HG03103 (cell line): ENCODE measurements around the gene TRABD2B.

Source experiments
- ATAC-seq: cut with Tn5 transposase; IDR thresholded peaks from one replicate; pipeline ENCODE4 v1.9.1; 2021; ENCODE audit warnings: low read depth; ENCODE audit not compliant: unreplicated experiment

The TRABD2B gene

DNA sequence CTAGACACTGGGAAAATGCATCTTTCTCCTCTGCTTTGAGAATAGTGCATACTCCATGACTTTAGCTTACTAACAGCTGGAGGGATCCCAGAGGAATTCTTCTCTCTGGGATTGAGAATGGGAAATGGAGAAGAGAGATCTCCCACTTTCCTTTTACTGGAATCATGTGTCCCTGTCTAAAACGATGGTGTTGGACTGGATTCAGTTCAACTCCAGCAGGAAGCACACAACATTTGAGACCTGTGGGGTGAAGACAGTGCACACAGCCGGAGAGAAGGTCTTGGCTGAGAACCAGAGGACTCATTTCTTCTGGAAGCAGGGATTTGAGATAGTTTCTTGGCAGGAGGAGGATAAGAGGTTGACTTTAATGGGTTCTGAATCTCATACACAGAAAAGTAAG lies 58.7 kb downstream of the TRABD2B start:
- ATAC-seq = no peak

DNA sequence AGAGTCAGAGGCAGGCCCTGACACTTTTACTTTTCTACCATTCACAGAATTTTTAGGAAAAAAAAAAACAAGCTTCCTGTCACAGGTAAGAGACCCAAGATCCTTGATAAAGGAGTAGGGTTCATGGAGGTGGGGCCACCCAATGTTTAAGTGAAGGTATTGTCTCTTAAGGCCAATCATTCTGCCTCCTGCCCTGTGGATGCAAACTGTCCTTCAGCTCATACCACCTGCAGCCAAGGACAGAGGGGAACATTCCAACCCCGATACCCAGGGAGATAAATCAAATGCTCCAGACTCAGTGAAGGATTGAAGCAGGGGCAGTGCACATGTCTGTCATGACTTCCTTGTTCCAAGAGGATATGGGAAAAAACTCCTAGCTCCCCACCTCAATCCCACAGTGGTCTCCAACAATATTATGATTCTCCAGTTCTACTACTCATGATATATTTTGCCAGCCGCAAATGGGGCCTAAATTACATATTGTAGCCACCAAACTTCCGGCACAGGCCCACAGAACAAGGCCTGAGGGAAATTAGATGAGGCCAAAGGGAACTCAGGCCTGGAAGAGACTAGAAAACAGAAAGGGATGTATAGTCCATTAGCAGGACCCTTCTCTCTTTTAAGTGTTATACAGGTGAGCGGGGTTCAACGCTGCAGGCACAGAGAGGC lies 59.5 kb downstream of the TRABD2B start:
- ATAC-seq = no peak

DNA sequence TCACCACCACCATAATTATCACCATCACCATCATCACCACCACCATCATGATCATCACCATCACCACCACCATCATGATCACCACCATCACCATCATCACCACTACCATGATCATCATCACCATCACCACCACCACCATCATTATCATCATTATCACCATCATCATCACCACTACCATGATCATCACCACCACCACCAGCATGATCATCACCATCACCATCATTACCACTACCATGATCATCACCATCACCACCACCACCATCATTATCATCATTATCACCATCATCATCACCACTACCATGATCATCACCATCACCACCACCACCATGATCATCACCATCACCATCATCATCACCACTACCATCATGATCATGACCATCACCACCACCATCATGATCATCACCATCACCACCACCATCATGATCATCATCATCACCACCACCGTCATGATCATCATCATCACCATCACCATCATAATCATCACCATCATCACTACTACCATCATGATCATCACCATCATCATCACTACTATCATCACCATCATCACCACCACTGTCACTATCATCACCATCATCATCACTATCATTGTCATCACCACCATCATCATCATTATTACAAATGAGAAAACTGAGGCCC lies 60.2 kb downstream of the TRABD2B start:
- no peak for ATAC-seq

DNA sequence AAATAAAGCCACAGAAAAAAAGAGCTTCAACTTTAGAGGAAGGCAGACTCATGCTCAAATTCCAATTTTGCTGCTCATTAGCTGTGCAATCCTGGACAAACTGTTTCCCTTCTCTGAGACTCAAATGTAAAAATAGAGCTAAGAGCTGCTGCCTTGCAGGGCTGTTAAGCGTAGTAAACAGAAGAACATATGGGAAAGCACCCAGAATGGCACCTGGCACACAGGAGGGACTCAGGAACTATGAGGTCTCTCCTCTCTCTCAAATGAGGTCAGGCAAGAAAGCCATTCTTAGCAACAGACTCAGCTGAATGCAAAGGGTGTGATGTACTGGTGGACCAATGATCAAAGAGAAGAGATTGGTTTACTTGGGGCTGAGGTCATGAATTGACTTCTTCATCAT lies 61.3 kb downstream of the TRABD2B start:
- no peak for ATAC-seq

DNA sequence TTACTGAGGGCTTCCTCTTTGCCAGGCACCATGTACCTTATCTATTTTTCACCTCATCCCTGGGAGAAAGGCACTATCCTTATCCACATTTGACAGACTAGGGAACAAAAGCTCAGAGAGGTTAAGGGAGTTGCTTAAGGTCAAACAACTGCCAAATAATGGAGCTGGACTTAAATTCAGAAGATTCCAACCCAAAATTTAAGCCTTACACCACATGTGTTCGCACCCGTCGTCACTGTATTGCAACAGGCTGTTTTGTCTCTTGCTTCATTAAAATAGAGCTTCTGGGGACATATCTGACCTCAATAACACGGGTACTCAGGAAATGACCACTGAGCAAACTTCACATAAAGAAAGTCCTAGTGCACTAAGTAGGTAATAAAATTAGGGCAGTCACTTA lies 62.0 kb downstream of the TRABD2B start:
- no peak for ATAC-seq

DNA sequence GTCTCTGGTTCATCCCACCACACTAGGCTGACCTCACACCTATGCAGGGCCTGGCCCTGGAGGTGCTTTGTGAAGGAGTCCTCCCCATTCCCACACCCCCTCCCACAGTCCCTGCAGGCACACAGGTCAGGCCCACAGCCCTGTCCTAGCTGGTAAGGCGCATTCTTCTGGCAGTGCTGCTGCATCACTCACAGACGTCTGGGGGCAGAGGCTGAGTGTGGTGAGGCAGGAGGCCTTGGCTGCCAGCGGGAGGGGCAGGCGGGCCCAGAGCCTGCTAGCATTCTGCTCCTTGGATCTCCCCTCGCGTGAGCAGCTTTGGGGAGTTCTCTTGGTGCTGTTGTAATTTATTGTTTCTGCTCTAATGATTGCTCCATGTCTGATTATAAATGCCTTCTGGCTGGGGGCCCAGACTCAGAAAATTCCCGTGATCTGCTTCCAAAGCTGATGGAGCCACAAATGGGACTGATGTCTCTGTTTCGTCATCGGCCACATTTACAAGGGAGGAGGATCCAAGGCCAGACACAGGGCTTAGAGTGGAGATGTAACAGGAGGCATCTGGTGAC lies 62.9 kb downstream of the TRABD2B start:
- no peak for ATAC-seq

DNA sequence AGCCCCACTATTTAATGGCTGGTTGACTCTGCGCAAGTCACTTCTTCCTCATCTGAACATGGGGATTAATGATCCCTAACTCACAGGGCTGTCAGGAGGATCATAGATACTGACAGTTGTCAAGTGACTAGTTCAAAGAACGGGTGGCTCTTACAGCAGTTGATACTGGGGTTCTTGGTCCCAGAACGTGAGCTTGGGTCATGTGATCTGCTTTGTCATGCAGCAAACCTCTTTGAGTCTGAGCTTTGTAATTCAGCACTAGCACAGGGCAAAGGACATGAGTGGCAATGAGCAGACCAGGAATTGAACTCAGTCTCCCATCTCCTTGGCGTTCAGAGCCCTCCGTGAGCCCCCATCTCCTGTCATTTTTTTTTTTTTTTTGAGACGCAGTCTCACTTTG lies 64.4 kb downstream of the TRABD2B start:
- ATAC-seq = no peak

DNA sequence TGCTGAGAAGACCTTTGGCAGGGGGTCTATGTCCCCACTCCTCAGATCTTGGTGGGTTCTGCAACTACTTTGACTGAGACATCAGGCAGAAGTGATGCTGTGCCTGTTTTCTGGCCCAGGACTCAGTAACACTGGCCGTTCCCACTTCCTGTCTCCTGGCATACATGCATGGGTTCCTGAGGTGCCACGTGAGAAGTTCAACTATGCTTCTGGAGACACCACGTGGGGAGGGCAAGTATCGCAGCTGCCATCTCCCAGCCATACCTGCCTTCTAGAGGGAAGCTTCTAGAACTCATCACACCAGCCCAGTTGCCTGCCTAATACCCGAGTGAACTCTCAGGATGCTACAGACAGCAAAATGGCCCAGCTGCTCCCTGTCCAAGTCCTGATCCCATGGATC lies 65.8 kb downstream of the TRABD2B start:
- no peak for ATAC-seq

DNA sequence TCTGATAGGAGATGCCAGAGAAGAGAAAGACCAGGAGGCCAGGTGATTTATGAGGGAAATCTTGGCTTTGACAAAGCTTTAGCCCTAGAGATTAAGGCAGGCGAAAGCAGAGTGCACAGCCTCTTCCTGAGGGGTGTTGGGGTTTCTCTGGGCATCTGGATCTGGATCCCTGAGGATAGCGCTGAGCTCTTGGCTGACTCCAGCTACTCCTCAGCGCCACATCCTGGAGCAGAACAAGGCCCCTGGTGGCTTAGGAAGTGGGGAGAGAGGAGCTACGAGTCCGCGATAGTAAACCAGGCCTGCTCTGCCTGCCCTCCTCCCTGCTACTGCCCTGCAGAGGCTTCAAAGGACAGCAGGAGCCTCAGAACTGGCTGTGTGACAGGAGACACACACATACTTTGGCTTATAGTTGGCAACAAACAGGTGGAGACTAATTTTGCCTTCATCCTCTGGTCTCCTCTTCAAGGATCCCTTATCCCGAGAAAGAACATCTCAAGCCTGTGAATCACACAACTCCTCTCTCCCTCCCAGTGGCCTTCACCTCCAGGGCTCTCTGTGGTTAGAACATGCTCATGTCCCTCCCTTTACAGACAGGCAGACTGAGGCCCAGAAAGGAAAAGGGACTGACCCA lies 66.9 kb downstream of the TRABD2B start:
- ATAC-seq = no peak

DNA sequence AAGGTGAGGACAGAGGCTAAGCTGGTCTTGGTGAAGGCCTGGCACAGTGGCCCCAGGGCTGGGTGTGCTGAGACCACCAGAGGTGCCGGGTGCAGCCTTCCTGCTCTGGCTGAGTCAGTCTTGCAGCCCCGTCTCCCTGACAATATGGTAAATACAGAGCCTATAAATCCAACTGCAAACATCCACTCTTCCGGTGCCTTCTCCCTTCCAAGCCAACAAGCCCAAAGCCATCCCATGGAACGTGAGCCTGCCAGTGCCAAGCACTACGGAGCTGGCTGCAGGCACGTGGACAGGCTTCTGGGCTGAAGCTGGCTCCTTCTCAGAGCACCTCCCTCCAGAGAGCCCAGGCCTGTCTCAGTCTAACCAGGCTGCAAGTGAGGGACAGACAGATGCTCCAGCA lies 70.0 kb downstream of the TRABD2B start:
- no peak for ATAC-seq

DNA sequence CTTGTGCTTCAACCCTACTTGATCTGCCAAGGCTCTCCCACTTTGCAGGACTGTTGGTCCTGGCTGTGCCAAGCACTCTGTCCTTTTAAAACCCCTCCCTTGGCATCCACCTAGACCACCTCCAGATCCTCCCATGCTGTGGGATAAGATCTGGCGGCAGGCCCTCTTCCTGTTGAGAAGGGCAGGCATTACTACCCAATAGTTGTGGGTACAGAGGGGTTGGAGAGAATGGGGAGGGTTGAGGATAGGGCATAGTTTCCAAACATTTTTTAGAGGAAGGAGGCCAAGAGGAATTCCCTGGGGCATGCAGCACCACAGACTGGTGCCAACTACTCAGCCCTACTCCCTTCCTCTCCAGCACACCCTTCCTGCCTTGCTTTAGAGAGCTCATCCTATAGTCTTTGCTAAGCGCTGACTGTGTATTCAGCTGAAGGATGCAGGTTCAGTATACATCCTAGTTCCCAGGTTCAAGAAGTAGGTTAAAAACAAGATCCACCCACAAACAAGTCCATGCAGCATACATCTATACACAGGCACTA lies 70.7 kb downstream of the TRABD2B start:
- no peak for ATAC-seq

DNA sequence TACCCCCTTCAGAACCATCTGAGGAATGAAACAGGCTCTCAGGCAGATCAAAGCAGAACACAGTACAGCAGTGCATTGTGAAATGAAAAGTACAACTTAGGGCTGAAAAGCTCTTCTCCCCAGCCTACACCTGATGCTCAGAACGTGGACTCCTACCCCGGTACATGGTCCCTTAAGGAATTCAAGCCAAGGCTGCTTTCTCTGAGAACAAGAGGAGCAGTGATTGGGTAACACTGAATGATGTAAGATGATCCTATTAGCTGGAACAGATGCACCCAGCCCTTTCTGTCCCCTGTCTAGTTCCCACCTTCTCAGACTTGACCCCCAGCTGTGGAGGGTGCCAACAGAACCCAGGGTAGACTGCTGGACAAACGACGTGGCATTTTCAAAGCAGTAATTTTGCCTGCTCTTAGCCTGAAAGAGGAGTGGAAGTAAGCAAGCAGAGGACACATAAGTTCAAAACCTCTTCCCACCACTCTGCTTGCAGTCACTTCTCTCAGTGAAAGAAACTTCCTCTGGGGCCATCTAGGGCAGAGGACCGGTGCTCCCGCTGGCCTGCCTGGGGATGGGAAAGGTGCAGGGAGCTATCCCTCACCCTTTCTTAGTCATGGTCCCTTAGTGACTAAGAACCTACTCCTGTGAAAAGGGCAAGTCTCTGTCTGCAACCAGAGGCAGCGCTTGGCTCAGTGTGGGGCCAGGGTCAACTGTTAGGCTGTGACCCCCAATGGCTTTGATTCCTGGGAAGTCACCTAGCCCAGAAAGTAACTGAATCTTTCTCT lies 72.7 kb downstream of the TRABD2B start:
- no peak for ATAC-seq

DNA sequence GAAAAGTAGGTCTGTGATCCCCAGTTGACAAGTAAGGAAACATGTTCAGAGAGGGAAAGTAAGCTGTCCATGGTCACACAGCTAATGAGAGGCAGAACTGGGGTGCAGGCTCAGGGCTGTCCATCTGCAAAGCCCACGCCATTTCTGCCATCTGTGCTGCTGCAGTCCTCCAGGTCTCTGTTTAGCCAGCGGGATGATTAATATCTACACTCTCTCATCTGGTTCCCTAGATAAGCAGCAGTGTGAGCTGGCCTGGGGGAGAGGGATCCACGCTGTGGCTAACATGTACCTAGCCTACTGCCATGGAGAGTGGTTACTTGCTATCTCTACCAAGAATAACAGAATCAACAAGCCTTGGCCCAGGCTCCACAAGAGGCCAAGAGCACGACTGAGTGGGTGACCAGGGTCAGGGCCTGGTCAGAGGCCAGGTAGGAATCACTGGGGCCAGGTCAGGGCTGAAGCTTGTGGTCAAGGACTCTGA lies 75.2 kb downstream of the TRABD2B start:
- ATAC-seq = no peak

DNA sequence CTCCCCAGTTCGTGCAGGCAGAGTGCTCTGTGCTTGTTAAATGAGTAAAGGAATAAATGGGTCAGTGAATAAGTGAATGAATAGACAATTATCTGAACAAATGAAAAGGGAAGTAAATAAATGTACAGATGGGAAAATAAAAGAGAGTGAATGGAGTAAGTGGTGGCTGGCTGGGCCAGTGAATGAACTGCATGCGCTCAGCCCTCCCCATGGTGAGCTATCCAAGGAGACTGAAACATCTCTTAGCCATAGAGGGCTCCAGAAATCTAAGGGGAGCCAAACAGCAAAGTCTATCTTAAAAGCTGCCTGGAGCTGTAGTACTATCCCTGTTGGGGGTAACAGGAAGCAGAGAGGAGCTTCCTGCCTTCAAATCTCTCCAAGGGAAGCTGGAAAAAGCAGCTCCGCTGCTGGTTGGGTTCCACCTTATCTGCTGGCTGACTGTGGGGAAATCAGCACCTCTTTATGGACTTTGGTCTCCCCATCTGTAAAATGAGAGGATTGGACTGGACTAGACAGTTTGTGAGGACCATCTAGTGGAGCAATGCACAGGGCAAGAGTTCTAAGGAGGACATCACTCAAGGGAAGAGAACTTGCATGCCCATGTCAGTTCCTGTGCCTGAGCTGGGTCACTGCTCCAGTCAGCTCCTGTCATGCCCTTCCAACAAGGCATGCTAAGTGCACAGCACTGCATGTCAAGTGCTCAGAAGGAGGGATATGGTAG lies 77.9 kb downstream of the TRABD2B start:
- no peak for ATAC-seq

DNA sequence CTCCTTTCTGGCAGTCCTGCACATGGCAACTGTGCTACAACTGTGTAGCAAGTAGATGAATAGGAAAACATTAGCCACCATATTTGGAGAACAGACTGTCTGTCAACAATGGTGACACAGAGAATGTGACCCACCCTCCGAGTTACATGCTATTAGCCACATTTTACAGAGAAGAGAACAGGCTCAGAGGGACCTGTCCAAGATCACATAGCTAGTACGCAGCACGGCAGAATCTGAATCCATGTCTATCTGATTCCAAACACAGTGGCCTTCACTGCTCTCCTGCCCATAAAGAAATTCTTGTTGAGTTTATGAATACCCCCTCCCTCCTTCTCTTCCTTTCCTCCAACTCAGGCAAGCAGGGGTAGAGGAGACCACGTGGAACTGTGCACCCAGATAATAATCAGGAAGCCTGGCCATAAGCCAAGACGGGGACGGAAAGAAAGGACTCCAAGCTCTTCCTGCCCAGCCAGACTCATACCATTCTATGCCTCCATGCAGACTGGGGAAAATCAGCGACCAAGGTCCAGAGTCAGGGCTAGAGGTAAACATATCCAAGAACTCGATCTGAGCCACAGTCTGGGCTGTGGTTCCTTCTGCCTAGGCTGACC lies 78.8 kb downstream of the TRABD2B start:
- no peak for ATAC-seq

DNA sequence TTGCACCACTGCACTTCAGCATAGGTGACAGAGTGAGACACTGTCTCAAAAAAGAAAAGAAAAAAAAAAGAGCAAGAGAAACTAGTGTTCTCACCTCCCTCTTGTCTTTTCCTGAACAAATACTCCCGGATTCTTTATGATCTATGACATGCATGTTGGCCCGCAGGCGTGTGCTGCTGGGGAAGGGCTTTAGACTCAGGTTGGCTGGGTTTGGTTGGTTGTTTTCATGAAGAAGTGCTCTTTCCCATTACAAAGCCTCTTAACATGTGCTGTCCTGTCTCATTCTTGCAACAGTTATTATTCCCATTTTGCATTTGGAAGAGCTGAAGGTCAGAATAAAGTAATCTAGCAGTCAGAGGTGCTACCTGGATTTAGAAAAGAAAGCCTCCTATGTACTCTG lies 79.5 kb downstream of the TRABD2B start:
- ATAC-seq = no peak

DNA sequence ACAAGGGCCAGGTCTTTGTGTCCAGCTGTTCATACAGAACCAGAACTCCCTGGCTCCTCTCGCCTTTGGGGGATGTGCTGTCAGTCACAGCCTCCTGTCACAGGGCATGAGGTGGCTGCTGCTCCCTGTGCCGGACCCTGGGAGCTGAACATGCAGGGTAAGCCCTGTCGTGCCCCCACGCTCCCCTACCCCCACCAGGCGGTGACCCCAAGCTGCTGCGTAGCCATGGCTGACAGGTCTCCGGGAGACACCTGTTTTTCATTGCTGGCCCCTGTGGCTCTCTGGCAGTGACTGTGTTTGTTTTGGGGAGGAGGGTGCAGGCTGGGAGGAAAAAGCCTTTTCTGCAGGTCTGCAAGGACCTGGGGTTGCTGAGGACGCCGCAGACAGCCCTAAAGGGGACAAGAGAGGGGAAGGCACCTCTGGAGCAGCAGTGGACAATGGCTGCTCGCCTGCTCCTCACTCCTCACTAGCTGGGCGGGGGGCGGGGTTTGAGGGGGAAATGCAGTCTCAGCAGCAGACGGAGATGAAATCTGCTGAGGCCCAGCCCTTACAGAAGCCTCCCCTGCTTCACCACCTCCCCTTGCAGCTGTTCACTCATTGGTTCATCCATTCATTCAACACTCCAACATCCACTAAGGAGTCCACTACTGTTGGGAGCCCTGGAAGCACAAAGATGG lies 81.4 kb downstream of the TRABD2B start:
- no peak for ATAC-seq

DNA sequence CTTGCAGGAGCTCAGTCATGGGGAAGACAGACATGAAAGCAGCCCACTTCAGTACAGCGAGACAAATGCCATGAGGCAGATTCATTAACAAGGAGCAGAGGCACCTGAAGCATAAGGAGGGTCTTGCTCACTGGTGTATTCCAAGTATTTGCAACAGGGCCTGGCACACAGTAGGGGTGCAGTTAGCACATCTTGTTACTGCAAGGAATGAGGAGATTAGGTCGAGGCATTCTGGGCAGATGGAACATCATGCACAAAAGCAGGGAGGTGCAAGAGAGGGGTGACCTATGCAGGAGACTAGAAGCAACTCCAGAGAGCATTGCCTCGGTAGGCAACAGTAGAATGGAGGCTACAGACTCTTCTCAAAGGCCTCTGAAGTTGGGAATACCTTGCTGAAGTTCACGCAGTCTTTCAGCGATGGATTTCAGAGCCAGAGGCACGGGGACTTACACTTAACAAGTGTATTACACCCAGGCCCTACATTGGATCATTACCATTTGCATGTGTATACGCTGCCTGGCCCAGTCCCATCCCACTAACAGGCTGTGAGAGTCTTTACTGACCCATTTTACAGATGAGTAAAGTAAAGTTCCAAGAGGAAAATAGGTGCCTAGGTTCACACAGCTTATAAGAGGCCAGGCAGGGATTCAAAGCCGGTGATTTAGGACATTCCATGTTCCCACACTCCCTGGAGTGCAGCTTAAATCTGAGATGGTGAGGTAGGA lies 82.1 kb downstream of the TRABD2B start:
- ATAC-seq = no peak
